Psoas muscle (tissue), 8 donors: Measurements from ENCODE around the gene DTL. TPM values are rescaled to one million over a fixed set of nuclear protein-coding genes. Genes with fewer than 3 reads are reported as not detected.
"Not testable (repeated sequence)": the region's sequence is repeated elsewhere in the genome, so short reads cannot be mapped to it uniquely, and the experiment has no call there.

Experiments used
- ATAC-seq, 4 donors: fragments of 200-7000 bp; cut with Tn5 transposase; one replicate each; pipeline ENCODE4 v1.9.1; 2020; ENCODE audit warnings: moderate library complexity in 3 of 4, mild to moderate bottlenecking in 2 of 4
- DNase-seq, 2 donors: peaks; one replicate each; pipeline ENCODE4 v3.0.0-alpha.2; 2020
- H3K27ac ChIP-seq: fragments of 200-600 bp; one replicate; pipeline ENCODE4 v1.8.0; 2022
- H3K27me3 ChIP-seq, 3 donors: fragments of 200-600 bp in 1 of 3; one replicate each; pipeline versions ENCODE4 v1.6.1 to v1.8.0; 2013 to 2022; ENCODE audit warnings: low read length in 2 of 3, mild to moderate bottlenecking in 2 of 3, moderate library complexity in 1 of 3; ENCODE audit not compliant: insufficient read depth in 3 of 3
- H3K36me3 ChIP-seq, 2 donors: fragments of 200-600 bp in 1 of 2; one replicate each; pipeline versions ENCODE4 v1.6.1 to v1.8.0; 2013 to 2022; ENCODE audit warnings: low read depth in 1 of 2, mild to moderate bottlenecking in 1 of 2, moderate library complexity in 1 of 2; ENCODE audit not compliant: insufficient read depth in 1 of 2
- H3K4me1 ChIP-seq: fragments of 200-600 bp; one replicate; pipeline ENCODE4 v1.8.0; 2022
- H3K4me3 ChIP-seq: fragments of 200-600 bp; one replicate; pipeline ENCODE4 v1.8.0; 2022; ENCODE audit warnings: mild to moderate bottlenecking
- H3K9me3 ChIP-seq: fragments of 200-600 bp; one replicate; pipeline ENCODE4 v1.8.0; 2022
- CTCF ChIP-seq: fragments of 200-600 bp; IDR thresholded peaks from one replicate; pipeline ENCODE4 v1.8.0; 2022; ENCODE audit warnings: antibody characterized with exemption
- WGBS, 3 donors: extraction: QIAGEN DNeasy Blood & Tissue Kit; methylation state at CpG; one replicate each; pipeline versions ENCODE4 v1.1.6 to v1.1.7; 2013; 5-methylcytosine and 5-hydroxymethylcytosine counted together
- intact Hi-C, 2 donors: fragments of 100-400 bp; cut with DNase I; formaldehyde crosslinking; loops; one replicate each; pipeline versions ENCODE4 v1.11.0 to v1.14.2; 2022
- polyA plus RNA-seq, 3 donors: library from polyadenylated mRNA; stranded (reverse); fragments of 200-250 nt; gene quantifications; one replicate each; pipeline ENCODE4 v1.2.3, GENCODE V29; 2013
- total RNA-seq, 4 donors: library from RNA; stranded (reverse); fragmentation: NEBNext Ultra II Directional in 2 of 4; extraction: Animal tissue kit (Norgen Biotek cat#: 25700) in 2 of 4; gene quantifications; one replicate each; pipeline versions ENCODE4 v1.2.1 to v1.2.4, GENCODE V29; 2021 to 2023
- donor health status: healthy with polysubstance abuse.
- donor health status: DM: no; HTN: no; CAD: no; lungs with moderate emphysema.
- donor health status: Bipolar disorder and iron deficiency.
- donor health status: healthy.
- donor health status: DM: yes; HTN: yes; CAD: no.
- donor health status: DM: no; HTN: no; CAD: no.
- donor health status: DM: no; HTN: no; CAD: no.
- donor health status: DM: yes; HTN: yes; CAD: no.

Gene DTL
- total and polyA plus RNA-seq, 7 donors = 0.12 to 0.72 (median 0.19) TPM

- Histone ChIP-seq H3K4me1 (no peaks in the 10 kb centered on the region), H3K4me3 (no peak overlapping the region), H3K27ac (no peak overlapping the region), H3K27me3 (no peaks in the 10 kb centered on the region), H3K36me3 (peaks cover 0 to 12% of the 10 kb centered on the region in 2 donors), H3K9me3 (no peaks in the 10 kb centered on the region)
- DNase-seq (no peak), ATAC-seq (no peak)
- no peak for TF ChIP-seq CTCF
- WGBS, 3 donors = 95 to 98% (median 96%) methylated on average over 3 of the region's 3 CpGs
- intact Hi-C loops = no loop called here
These were observed 10.9 kb upstream of the DTL start for GRCh38 chr1:212024469-212025149.

GRCh38 chr1:212027727-212028126 lies 7.8 kb upstream of the DTL start:
- intact Hi-C loops, H3K9me3 ChIP-seq, ATAC-seq, H3K4me1 ChIP-seq, DNase-seq, H3K36me3 ChIP-seq, H3K4me3 ChIP-seq, H3K27me3 ChIP-seq, H3K27ac ChIP-seq: not testable (repeated sequence)
- 88 to 97% (median 96%) methylated on average over 10 of the region's 10 CpGs for WGBS, 3 donors

GRCh38 chr1:212030936-212031528 lies 4.5 kb upstream of the DTL start:
- no peak for DNase-seq
- intact Hi-C loops = loop anchor here in 1 of 2 donors (5.0 to 10.0 kb wide), 2 partner anchors 349 to 404 kb away; partner anchors contain the start of gene NENF
- TF ChIP-seq CTCF = no peak

GRCh38 chr1:212034516-212035122 lies 929 bp upstream of the DTL start:
- DNase-seq (peak in 1 of 2 donors; percentile 23), ATAC-seq (peak in 3 of 4 donors; percentile 17 to 32 (median 29))
- 1% methylated on average over 13 of the region's 13 CpGs for WGBS, 3 donors
- H3K36me3 ChIP-seq = peaks cover 0 to 2% of the 10 kb centered on the region in 2 donors
- H3K27ac ChIP-seq = peak overlapping the region; percentile 85
- intact Hi-C loops = loop anchor here in 1 of 2 donors (5.0 to 10.0 kb wide), 2 partner anchors 352 to 400 kb away; partner anchors contain the start of gene NENF
- H3K9me3 ChIP-seq = no peaks in the 10 kb centered on the region
- peaks cover 7% of the 10 kb centered on the region for H3K4me1 ChIP-seq
- H3K4me3 ChIP-seq = peak overlapping the region; percentile 67
- H3K27me3 ChIP-seq = no peaks in the 10 kb centered on the region
- TF ChIP-seq CTCF = no peak

More at GRCh38 chr1:212030936-212031528, 4.5 kb upstream of the DTL start:
- no peaks in the 10 kb centered on the region for H3K27me3 ChIP-seq
- H3K27ac ChIP-seq = no peak overlapping the region
- ATAC-seq = no peak
- WGBS, 3 donors = 83 to 89% (median 84%) methylated on average over 1 of the region's 1 CpG
- peaks cover 4% of the 10 kb centered on the region for H3K4me1 ChIP-seq
- H3K4me3 ChIP-seq = no peak overlapping the region
- H3K9me3 ChIP-seq = no peaks in the 10 kb centered on the region
- H3K36me3 ChIP-seq = peaks cover 0 to 2% of the 10 kb centered on the region in 2 donors
